ENCODE results near the gene ARID3B. TPM values are rescaled to one million over a fixed set of nuclear protein-coding genes. Genes with fewer than 3 reads are reported as not detected.

ARID3B gene
- total RNA-seq, 1 experiment from 2014 or later, result 101 TPM

DNA sequence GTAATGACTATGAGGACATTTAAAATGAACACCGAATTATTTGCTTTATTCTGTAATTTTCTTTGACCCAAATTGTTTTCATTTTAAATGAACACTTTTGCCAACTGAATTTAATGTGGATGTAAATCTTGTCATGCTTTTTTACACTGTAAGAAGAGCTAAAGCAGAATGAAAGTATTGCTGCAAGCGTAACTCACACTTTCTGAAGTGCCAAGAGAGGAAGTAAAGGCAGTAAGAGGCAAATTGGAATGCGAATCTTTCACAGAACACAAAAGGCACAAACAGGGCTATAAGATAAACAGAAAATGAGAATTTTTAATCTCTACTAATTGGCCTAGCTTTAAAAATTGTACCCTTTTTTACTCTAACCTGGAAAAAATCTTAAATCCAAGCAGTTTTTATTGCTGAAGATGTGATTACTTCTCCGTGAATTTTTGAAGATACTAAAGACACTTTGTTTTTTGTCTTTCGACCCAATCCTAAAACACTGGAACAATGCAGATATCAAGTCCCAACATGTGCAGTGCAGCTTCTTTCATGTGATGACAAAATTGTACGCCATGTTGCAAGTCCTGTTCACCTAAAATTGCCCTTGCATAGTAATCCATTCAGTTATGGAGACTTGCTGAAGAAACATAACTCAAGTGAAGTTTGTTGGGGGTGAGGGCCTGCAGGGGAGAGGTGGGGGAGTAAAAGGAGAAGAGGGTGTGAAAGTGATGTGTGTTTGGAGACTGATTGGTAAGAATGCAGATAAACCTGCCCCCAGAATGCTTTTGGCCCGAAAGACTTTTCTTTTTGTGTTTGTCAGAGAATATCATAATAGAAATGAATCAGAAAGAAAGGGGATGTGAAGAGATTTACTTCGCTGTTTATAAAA is 1.4 kb downstream of the ARID3B start:
- Histone ChIP-seq H3K79me2 (ENCODE audit: insufficient read depth, low read length) (peaks cover 36% of the 10 kb centered on the region; the same call in 1 of the 2 replicates), H2AFZ (ENCODE audit: low read length) (no peak overlapping the region), H3K9ac (ENCODE audit: extremely low read depth, insufficient read length, low read length) (peak overlapping the region; percentile 89), H3K27ac (ENCODE audit: insufficient read length, low read depth, low read length) (no peak overlapping the region), H3K4ac (ENCODE audit: low read depth, low read length) (no peak overlapping the region), H2BK15ac (ENCODE audit: low read depth, low read length) (no peak overlapping the region), H3K23me2 (ENCODE audit: insufficient read length, low read depth, low read length, poor library complexity, severe bottlenecking) (peaks cover 17% of the 10 kb centered on the region), H3K9me3 (ENCODE audit: control insufficient read depth, low read depth, low read length) (no peaks in the 10 kb centered on the region), H3K27me3 (ENCODE audit: insufficient read depth, low read length) (no peaks in the 10 kb centered on the region), H4K20me1 (ENCODE audit: control insufficient read depth, insufficient read depth, insufficient read length) (no peaks in the 10 kb centered on the region), H4K8ac (replicated peaks; ENCODE audit: insufficient read length, low read depth, low read length) (no peak overlapping the region), H3K4me2 (ENCODE audit: insufficient read depth, insufficient read length, low read length) (peak overlapping the region; percentile 98), H2AK5ac (ENCODE audit: insufficient read length, low read length) (no peak overlapping the region), H3T11ph (ENCODE audit: low read length) (no peak overlapping the region), H2BK12ac (ENCODE audit: insufficient read length, low read depth, low read length) (no peak overlapping the region), H3K18ac (ENCODE audit: insufficient read length, low read depth, low read length) (no peak overlapping the region), H2BK20ac (ENCODE audit: low read depth, low read length, poor library complexity, severe bottlenecking) (no peak overlapping the region), H3K23ac (ENCODE audit: insufficient read length, low read depth, low read length) (no peak overlapping the region), H4K5ac (ENCODE audit: insufficient read length, low read depth, low read length) (no peak overlapping the region), H3K79me1 (ENCODE audit: insufficient read depth, low read depth, low read length, poor library complexity, severe bottlenecking) (peaks cover 4% of the 10 kb centered on the region), H4K91ac (ENCODE audit: insufficient read length, low read depth, low read length) (no peak overlapping the region), H2BK5ac (ENCODE audit: insufficient read length, low read length) (no peak overlapping the region), H3K4me1 (ENCODE audit: insufficient read depth, low read length) (peaks cover 8% of the 10 kb centered on the region), H2BK120ac (ENCODE audit: low read depth, low read length, poor library complexity, severe bottlenecking) (no peak overlapping the region), H3K14ac (ENCODE audit: insufficient read depth, low read length) (no peak overlapping the region), H3K56ac (ENCODE audit: insufficient read length, low read depth, low read length) (no peak overlapping the region)
- whole genome bisulfite sequencing (ENCODE audit: extremely low coverage, insufficient read length, low lambda C conversion rate), result no CpG with 5 or more reads among the region's 8 CpGs
- no peaks in the 10 kb centered on the region for H3K9me3 Mint-ChIP-seq
- peaks cover 38 to 44% of the 10 kb centered on the region in 2 experiments for H3K4me1 Mint-ChIP-seq
- no peaks in the 10 kb centered on the region for H3K27me3 Mint-ChIP-seq (ENCODE audit: low read depth)
- H3K27ac Mint-ChIP-seq, result peak overlapping the region; percentile 93 to 99 (median 93); a peak in 6 of 7 replicates
- DNase-seq, result no peak
- TF ChIP-seq, protein P1, sequence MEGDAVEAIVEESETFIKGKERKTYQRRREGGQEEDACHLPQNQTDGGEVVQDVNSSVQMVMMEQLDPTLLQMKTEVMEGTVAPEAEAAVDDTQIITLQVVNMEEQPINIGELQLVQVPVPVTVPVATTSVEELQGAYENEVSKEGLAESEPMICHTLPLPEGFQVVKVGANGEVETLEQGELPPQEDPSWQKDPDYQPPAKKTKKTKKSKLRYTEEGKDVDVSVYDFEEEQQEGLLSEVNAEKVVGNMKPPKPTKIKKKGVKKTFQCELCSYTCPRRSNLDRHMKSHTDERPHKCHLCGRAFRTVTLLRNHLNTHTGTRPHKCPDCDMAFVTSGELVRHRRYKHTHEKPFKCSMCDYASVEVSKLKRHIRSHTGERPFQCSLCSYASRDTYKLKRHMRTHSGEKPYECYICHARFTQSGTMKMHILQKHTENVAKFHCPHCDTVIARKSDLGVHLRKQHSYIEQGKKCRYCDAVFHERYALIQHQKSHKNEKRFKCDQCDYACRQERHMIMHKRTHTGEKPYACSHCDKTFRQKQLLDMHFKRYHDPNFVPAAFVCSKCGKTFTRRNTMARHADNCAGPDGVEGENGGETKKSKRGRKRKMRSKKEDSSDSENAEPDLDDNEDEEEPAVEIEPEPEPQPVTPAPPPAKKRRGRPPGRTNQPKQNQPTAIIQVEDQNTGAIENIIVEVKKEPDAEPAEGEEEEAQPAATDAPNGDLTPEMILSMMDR (conservative IDR thresholded peaks at IDR 0.05), result no peak
- H3K36me3 Mint-ChIP-seq (ENCODE audit: insufficient read depth in 1 of 3, low read depth in 3 of 3), result peaks cover 20 to 40% (median 37%) of the 10 kb centered on the region in 3 experiments
- peak overlapping the region; percentile 94 to 99 for H3K4me3 Mint-ChIP-seq
